Measurements from ENCODE around the gene TIMP3.

TIMP3 gene

DNA sequence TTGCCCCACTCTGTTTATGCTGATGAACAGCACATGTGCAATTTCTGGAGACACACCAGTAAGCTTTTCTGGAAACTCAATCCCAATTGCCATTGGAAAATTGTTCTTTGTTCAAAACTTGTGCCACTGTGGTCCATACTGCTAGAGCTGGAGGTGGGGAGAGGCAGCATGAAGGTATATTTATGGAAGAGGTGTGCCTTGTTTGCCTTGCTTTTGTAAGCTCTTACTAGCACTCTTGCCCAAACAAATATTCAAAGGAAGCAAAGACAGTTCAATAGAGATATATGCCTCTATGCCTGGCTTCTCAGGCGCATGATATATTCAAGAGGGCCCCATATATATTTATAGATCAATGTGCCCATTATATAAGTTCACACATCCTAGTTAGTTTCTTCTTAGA, 42.7 kb downstream of the TIMP3 start:
- TF ChIP-seq BACH2 (CRISPR knock-in tag; IDR thresholded peaks at IDR 0.05; ENCODE audit: borderline replicate concordance) (no peak), ZNF565 (CRISPR knock-in tag; conservative IDR thresholded peaks at IDR 0.05; ENCODE audit: low read depth) (no peak), ZFP30 (CRISPR knock-in tag; IDR thresholded peaks at IDR 0.05) (no peak), ESRRG (CRISPR knock-in tag; IDR thresholded peaks at IDR 0.05) (no peak), GLIS3 (CRISPR knock-in tag; IDR thresholded peaks at IDR 0.05) (no peak), ARNTL (CRISPR knock-in tag; IDR thresholded peaks at IDR 0.05; ENCODE audit: borderline replicate concordance, low read depth) (no peak), TOX (CRISPR knock-in tag; IDR thresholded peaks at IDR 0.05; ENCODE audit: borderline replicate concordance) (no peak), ZNF8 (CRISPR knock-in tag; IDR thresholded peaks at IDR 0.05) (no peak), PPARA (CRISPR knock-in tag; IDR thresholded peaks at IDR 0.05; ENCODE audit: borderline replicate concordance) (no peak), RARB (CRISPR knock-in tag; IDR thresholded peaks at IDR 0.05) (no peak)
- TF ChIP-seq, protein P1, sequence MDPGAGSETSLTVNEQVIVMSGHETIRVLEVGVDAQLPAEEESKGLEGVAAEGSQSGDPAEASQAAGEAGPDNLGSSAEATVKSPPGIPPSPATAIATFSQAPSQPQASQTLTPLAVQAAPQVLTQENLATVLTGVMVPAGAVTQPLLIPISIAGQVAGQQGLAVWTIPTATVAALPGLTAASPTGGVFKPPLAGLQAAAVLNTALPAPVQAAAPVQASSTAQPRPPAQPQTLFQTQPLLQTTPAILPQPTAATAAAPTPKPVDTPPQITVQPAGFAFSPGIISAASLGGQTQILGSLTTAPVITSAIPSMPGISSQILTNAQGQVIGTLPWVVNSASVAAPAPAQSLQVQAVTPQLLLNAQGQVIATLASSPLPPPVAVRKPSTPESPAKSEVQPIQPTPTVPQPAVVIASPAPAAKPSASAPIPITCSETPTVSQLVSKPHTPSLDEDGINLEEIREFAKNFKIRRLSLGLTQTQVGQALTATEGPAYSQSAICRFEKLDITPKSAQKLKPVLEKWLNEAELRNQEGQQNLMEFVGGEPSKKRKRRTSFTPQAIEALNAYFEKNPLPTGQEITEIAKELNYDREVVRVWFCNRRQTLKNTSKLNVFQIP (CRISPR knock-in tag; IDR thresholded peaks at IDR 0.05; ENCODE audit: borderline replicate concordance, low read depth) = no peak
- TF ChIP-seq, protein P2, sequence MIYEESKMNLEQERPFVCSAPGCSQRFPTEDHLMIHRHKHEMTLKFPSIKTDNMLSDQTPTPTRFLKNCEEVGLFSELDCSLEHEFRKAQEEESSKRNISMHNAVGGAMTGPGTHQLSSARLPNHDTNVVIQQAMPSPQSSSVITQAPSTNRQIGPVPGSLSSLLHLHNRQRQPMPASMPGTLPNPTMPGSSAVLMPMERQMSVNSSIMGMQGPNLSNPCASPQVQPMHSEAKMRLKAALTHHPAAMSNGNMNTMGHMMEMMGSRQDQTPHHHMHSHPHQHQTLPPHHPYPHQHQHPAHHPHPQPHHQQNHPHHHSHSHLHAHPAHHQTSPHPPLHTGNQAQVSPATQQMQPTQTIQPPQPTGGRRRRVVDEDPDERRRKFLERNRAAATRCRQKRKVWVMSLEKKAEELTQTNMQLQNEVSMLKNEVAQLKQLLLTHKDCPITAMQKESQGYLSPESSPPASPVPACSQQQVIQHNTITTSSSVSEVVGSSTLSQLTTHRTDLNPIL (CRISPR knock-in tag; IDR thresholded peaks at IDR 0.05; ENCODE audit: low read depth) = no peak
- TF ChIP-seq, protein P3, sequence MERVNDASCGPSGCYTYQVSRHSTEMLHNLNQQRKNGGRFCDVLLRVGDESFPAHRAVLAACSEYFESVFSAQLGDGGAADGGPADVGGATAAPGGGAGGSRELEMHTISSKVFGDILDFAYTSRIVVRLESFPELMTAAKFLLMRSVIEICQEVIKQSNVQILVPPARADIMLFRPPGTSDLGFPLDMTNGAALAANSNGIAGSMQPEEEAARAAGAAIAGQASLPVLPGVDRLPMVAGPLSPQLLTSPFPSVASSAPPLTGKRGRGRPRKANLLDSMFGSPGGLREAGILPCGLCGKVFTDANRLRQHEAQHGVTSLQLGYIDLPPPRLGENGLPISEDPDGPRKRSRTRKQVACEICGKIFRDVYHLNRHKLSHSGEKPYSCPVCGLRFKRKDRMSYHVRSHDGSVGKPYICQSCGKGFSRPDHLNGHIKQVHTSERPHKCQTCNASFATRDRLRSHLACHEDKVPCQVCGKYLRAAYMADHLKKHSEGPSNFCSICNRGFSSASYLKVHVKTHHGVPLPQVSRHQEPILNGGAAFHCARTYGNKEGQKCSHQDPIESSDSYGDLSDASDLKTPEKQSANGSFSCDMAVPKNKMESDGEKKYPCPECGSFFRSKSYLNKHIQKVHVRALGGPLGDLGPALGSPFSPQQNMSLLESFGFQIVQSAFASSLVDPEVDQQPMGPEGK (CRISPR knock-in tag; IDR thresholded peaks at IDR 0.05; ENCODE audit: borderline replicate concordance) = no peak
- TF ChIP-seq, protein P4, sequence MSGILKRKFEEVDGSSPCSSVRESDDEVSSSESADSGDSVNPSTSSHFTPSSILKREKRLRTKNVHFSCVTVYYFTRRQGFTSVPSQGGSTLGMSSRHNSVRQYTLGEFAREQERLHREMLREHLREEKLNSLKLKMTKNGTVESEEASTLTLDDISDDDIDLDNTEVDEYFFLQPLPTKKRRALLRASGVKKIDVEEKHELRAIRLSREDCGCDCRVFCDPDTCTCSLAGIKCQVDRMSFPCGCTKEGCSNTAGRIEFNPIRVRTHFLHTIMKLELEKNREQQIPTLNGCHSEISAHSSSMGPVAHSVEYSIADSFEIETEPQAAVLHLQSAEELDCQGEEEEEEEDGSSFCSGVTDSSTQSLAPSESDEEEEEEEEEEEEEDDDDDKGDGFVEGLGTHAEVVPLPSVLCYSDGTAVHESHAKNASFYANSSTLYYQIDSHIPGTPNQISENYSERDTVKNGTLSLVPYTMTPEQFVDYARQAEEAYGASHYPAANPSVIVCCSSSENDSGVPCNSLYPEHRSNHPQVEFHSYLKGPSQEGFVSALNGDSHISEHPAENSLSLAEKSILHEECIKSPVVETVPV (CRISPR knock-in tag; IDR thresholded peaks at IDR 0.05) = no peak
- no peak for ATAC-seq

DNA sequence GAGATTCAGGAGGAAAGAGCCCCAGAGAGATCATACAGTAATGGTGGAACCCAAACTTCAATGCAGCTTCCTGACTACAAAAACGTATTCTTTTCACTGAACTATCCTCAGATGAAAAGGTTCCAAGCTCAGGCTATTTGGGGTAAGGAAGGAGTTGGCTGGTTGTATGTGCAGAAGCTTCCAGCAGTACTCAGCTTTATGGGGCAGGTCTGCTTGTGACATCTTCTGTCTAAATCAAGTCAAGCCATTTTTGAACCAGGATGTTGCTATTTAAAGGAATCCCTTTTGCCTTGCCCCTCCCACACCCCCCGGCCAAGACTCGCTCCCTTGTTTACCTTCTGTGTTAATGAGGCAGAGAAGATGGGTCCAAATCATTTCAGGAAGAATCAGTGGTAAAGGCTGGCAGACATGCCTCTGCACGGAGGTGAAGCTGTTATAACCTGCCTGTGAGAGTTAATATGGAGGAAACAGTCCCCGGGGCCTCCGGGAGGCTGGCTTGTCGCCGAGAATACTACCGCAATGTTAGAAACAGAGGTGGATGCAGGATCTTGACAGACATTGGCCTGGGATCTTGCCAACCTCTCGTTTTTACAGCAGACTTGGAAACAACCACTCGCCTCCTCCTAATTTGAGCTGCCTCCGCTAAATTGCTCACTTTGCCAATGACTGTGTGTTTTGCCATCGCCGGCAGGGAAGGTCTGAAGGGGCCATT, 45.4 kb downstream of the TIMP3 start:
- no peak for ATAC-seq
- TF ChIP-seq ISL1 (CRISPR knock-in tag; IDR thresholded peaks at IDR 0.05) (no peak), ZFP30 (CRISPR knock-in tag; IDR thresholded peaks at IDR 0.05) (no peak), ZC3H10 (CRISPR knock-in tag; IDR thresholded peaks at IDR 0.05) (no peak), TCF4 (CRISPR knock-in tag; IDR thresholded peaks at IDR 0.05; ENCODE audit: borderline replicate concordance) (no peak), SNAI2 (CRISPR knock-in tag; IDR thresholded peaks at IDR 0.05) (no peak), PPARA (CRISPR knock-in tag; IDR thresholded peaks at IDR 0.05; ENCODE audit: borderline replicate concordance) (no peak), ZNF70 (CRISPR knock-in tag; IDR thresholded peaks at IDR 0.05) (no peak), OSR1 (CRISPR knock-in tag; IDR thresholded peaks at IDR 0.05) (no peak), ESRRG (CRISPR knock-in tag; IDR thresholded peaks at IDR 0.05) (no peak), RARB (CRISPR knock-in tag; IDR thresholded peaks at IDR 0.05) (no peak)
- TF ChIP-seq, protein P4 (CRISPR knock-in tag; IDR thresholded peaks at IDR 0.05) = no peak
- TF ChIP-seq, protein P5, sequence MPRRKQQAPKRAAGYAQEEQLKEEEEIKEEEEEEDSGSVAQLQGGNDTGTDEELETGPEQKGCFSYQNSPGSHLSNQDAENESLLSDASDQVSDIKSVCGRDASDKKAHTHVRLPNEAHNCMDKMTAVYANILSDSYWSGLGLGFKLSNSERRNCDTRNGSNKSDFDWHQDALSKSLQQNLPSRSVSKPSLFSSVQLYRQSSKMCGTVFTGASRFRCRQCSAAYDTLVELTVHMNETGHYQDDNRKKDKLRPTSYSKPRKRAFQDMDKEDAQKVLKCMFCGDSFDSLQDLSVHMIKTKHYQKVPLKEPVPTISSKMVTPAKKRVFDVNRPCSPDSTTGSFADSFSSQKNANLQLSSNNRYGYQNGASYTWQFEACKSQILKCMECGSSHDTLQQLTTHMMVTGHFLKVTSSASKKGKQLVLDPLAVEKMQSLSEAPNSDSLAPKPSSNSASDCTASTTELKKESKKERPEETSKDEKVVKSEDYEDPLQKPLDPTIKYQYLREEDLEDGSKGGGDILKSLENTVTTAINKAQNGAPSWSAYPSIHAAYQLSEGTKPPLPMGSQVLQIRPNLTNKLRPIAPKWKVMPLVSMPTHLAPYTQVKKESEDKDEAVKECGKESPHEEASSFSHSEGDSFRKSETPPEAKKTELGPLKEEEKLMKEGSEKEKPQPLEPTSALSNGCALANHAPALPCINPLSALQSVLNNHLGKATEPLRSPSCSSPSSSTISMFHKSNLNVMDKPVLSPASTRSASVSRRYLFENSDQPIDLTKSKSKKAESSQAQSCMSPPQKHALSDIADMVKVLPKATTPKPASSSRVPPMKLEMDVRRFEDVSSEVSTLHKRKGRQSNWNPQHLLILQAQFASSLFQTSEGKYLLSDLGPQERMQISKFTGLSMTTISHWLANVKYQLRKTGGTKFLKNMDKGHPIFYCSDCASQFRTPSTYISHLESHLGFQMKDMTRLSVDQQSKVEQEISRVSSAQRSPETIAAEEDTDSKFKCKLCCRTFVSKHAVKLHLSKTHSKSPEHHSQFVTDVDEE (CRISPR knock-in tag; IDR thresholded peaks at IDR 0.05) = no peak

Data from SK-N-SH treated with all-trans-retinoic acid at 6 μM for 48 hours (cell line).